ENCODE results near the gene KIF20B. TPM values are rescaled to one million over a fixed set of nuclear protein-coding genes. Genes with fewer than 3 reads are reported as not detected.
A peak's percentile ranks its signal among the peaks of the same experiment; 100 is the strongest.

The KIF20B gene
- total RNA-seq, 1 experiment from 2014 or later, result 33.7 TPM

GRCh38 chr10:89662596-89662995 is 38.8 kb upstream of the KIF20B start:
- no peaks in the 10 kb centered on the region for H3K27me3 Mint-ChIP-seq (ENCODE audit: insufficient read depth, unreplicated experiment)

GRCh38 chr10:89663144-89663543 is 38.2 kb upstream of the KIF20B start:
- Mint-ChIP-seq H3K4me1 (ENCODE audit: insufficient read depth, unreplicated experiment) (no peaks in the 10 kb centered on the region), H3K9me3 (ENCODE audit: unreplicated experiment) (no peaks in the 10 kb centered on the region), H3K36me3 (ENCODE audit: insufficient read depth, unreplicated experiment) (no peaks in the 10 kb centered on the region), H3K4me3 (ENCODE audit: unreplicated experiment) (no peak overlapping the region), H3K27me3 (ENCODE audit: insufficient read depth, unreplicated experiment) (no peaks in the 10 kb centered on the region), H3K27ac (ENCODE audit: low read depth, unreplicated experiment) (no peak overlapping the region)
- ChIA-PET CTCF (interaction anchor here (0.6 to 1.8 kb wide), 2 partner anchors 9 to 516 kb away, joined by 3 to 4 read pairs; no protein-coding TSS in a partner anchor), POLR2A (interaction anchor here (1.4 kb wide), 1 partner anchor 19 kb away, joined by 5 read pairs; no protein-coding TSS in a partner anchor)
- no peak for TF ChIP-seq CTCF (IDR thresholded peaks at IDR 0.05; ENCODE audit: unreplicated experiment)
- BruUV-seq (replicated peaks), result no TSS peak
- intact Hi-C loops (cut with micrococcal nuclease), result no loop called here
- DNase-seq (ENCODE audit: unreplicated experiment), result no peak

More at GRCh38 chr10:89662596-89662995, 38.8 kb upstream of the KIF20B start:
- Mint-ChIP-seq H3K4me3 (ENCODE audit: unreplicated experiment) (no peak overlapping the region), H3K36me3 (ENCODE audit: insufficient read depth, unreplicated experiment) (no peaks in the 10 kb centered on the region), H3K4me1 (ENCODE audit: insufficient read depth, unreplicated experiment) (no peaks in the 10 kb centered on the region), H3K9me3 (ENCODE audit: unreplicated experiment) (no peaks in the 10 kb centered on the region), H3K27ac (ENCODE audit: low read depth, unreplicated experiment) (no peak overlapping the region)
- no peak for TF ChIP-seq CTCF (IDR thresholded peaks at IDR 0.05; ENCODE audit: unreplicated experiment)
- no TSS peak for BruUV-seq (replicated peaks)
- POLR2A ChIA-PET, result interaction anchor here (0.6 to 1.0 kb wide), 3 partner anchors 9 to 812 kb away, joined by 3 read pairs; no protein-coding TSS in a partner anchor
- CTCF ChIA-PET, result interaction anchor here (0.6 to 0.7 kb wide), 4 partner anchors 131 to 798 kb away, joined by 3 read pairs; no protein-coding TSS in a partner anchor
- intact Hi-C loops (cut with micrococcal nuclease), result no loop called here
- no peak for DNase-seq (ENCODE audit: unreplicated experiment)

- BruUV-seq (replicated peaks), result no TSS peak
- TF ChIP-seq CTCF (IDR thresholded peaks at IDR 0.05; ENCODE audit: unreplicated experiment), result no peak
- CTCF ChIA-PET, result interaction anchor here (1.8 kb wide), 1 partner anchor 10 kb away, joined by 4 read pairs; no protein-coding TSS in a partner anchor
- no peaks in the 10 kb centered on the region for H3K9me3 Mint-ChIP-seq (ENCODE audit: unreplicated experiment)
- no peaks in the 10 kb centered on the region for H3K36me3 Mint-ChIP-seq (ENCODE audit: insufficient read depth, unreplicated experiment)
- no peak for DNase-seq (ENCODE audit: unreplicated experiment)
- H3K4me3 Mint-ChIP-seq (ENCODE audit: unreplicated experiment), result no peak overlapping the region
- H3K27ac Mint-ChIP-seq (ENCODE audit: low read depth, unreplicated experiment), result no peak overlapping the region
- H3K4me1 Mint-ChIP-seq (ENCODE audit: insufficient read depth, unreplicated experiment), result no peaks in the 10 kb centered on the region
- H3K27me3 Mint-ChIP-seq (ENCODE audit: insufficient read depth, unreplicated experiment), result no peaks in the 10 kb centered on the region
- POLR2A ChIA-PET, result interaction anchor here (1.4 kb wide), 1 partner anchor 20 kb away, joined by 5 read pairs; no protein-coding TSS in a partner anchor
- intact Hi-C loops (cut with micrococcal nuclease), result no loop called here
Measured at GRCh38 chr10:89664203-89664602, 37.2 kb upstream of the KIF20B start.

- Mint-ChIP-seq H3K27me3 (ENCODE audit: insufficient read depth, unreplicated experiment) (no peaks in the 10 kb centered on the region), H3K4me3 (ENCODE audit: unreplicated experiment) (no peak overlapping the region), H3K9me3 (ENCODE audit: unreplicated experiment) (no peaks in the 10 kb centered on the region), H3K4me1 (ENCODE audit: insufficient read depth, unreplicated experiment) (no peaks in the 10 kb centered on the region), H3K27ac (ENCODE audit: low read depth, unreplicated experiment) (no peak overlapping the region), H3K36me3 (ENCODE audit: insufficient read depth, unreplicated experiment) (no peaks in the 10 kb centered on the region)
- peak; percentile 13 for DNase-seq (ENCODE audit: unreplicated experiment)
- intact Hi-C loops (cut with micrococcal nuclease), result no loop called here
- no peak for TF ChIP-seq CTCF (IDR thresholded peaks at IDR 0.05; ENCODE audit: unreplicated experiment)
- BruUV-seq (replicated peaks), result no TSS peak
- ChIA-PET CTCF (interaction anchor here (1.3 kb wide), 1 partner anchor 19 kb away, joined by 3 read pairs; no protein-coding TSS in a partner anchor), POLR2A (interaction anchor here (0.6 to 1.2 kb wide), 6 partner anchors 19 to 604 kb away, joined by 3 to 6 read pairs (median 4); no protein-coding TSS in a partner anchor)
Measured at GRCh38 chr10:89665302-89665701, 36.1 kb upstream of the KIF20B start.
